Renal pelvis (tissue), 4 donors: ENCODE measurements around the gene ADRA2B. TPM values are rescaled to one million over a fixed set of nuclear protein-coding genes. Genes with fewer than 3 reads are reported as not detected.

Source experiments
- DNase-seq: peaks from one replicate; pipeline ENCODE4 v3.0.0-alpha.2; 2013
- polyA plus RNA-seq, 3 donors: library from polyadenylated mRNA; unstranded; fragments of 120-200 nt; gene quantifications; one replicate each; pipeline ENCODE4 v1.2.1, GENCODE V29; 2013; ENCODE audit not compliant: insufficient read length in 3 of 3

The ADRA2B gene
- polyA plus RNA-seq, 3 donors: 3.9 to 5.9 (median 5.3) TPM

DNA sequence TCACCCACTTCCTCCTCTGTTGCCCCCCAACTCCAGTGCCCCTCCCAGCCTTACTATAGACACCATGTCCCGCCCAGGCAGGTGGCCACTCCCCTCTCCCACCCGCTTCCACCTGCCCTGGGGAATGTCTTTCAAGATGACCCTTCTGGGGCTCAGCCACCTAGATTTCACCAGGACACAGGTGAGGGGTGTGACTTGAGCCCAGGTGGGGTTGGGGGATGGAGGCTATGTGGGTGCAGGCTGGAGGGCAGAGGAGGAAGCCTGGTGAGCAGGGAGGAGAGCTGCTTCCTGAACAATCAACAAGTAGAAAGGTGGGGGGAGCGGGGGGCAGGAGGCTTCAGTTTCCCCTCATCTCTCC is 8.7 kb downstream of the ADRA2B start:
- DNase-seq: no peak

DNA sequence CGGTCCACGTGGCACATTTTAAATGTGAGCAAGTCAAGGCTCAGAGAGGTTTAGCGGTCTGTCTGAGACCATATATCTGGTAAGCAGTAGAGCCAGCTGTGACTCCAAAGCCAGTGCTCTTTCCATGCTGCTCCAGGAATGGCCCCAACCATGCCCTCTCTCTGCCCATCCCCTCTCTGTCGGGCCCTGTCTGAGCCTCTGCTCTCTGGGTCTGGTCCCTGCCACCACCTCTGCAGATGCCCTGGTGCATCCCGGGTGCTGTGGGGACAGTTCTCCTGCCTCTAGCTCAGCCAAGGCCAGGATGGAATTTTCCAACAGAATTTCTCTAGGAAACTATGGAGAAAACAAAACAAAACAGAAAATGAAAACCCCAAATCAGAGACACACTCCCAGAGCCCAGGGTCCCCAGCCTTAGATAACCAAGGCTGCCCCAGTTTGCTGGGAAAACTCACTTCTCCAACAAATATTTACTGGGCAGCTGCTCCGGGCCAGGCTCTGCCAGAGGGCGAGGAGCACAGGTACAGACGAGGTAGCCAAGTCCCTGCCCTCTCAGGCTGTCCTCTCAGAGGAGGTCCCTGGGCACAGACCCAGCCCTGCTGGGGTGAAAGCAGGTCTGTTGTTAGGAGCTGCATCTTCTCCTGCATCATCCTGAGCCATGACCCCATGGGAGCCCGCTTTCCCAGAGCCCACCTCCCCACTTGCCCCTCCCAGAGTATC is 9.2 kb downstream of the ADRA2B start:
- DNase-seq: no peak

- DNase-seq: no peak
Observed at GRCh38 chr2:96105994-96106715, 10.2 kb downstream of the ADRA2B start.

DNA sequence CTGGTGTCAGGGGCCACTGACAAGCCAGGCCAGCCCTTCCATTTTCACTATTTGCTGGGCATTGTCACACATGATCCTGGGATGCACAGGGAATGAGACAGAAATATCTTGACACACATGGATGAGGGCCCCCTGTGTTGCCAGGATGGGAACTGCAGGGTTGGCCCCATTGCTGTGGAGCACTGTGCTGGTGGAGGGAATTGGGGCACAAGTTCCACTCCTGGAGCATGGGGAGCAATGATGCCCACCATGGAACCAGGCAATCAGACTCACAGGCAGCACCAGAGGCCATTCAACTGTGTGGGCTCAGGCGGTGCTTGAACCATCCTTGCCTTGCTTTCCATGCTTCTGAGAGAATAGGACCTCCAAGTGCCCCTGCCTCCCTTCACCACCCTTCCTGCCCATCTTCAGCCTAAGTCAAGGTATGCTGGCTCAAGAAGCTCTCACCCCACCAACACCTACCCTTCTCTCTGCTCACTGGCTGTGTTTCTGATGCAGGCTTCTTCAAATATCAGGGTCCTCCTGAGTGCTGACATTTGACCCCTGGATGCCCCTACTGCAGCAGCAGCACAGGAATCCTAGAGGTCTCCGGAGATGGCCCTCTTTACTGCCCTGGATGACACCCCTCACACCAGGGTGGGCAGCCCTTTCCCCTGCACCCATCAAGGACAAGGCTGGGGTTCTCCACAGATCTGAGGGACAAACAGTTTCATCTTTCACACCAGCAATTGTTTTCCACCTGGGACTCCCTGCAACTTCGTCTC is 11.0 kb downstream of the ADRA2B start:
- no peak for DNase-seq

DNA sequence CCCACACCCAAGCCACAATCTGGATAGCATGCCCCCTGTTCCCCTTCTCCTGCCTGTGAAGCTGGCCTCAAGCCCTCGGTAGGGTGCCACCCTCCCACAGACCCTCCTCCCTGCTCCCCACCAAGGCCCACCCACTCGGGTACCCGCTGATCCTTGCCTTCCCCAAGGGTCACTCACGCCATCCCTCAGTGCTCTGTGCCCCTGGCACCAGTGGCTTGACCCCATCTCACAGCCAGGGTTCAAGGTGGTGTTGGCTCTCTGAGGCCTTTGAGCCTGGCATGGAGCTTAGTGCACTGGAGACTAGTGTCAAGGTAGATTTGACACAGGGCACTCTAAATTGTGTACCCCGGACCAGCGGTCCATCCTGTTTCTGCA is 11.9 kb downstream of the ADRA2B start:
- no peak for DNase-seq

- DNase-seq: no peak
Observed at GRCh38 chr2:96103761-96104486, 12.4 kb downstream of the ADRA2B start.

DNA sequence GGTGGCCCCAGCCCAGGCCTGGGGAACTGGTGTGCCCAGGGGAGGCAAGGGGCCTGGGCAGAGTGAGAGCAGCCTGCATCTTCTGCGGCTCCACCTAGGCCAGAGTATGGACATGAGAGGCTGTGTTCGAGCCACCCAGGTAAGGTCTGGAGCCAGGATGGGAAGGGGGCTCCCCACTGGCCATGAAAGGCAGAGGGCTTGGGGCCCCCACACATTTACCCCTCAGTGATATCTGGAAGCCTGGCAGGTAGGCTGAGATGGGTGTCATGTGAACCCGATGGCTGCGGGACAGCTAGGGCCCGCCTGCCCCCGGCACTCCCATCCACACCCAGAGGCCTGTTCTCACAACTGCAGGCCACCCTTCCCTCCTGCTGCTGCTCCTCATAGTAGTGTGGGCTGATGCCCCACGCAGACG is 13.2 kb downstream of the ADRA2B start:
- DNase-seq: no peak

DNA sequence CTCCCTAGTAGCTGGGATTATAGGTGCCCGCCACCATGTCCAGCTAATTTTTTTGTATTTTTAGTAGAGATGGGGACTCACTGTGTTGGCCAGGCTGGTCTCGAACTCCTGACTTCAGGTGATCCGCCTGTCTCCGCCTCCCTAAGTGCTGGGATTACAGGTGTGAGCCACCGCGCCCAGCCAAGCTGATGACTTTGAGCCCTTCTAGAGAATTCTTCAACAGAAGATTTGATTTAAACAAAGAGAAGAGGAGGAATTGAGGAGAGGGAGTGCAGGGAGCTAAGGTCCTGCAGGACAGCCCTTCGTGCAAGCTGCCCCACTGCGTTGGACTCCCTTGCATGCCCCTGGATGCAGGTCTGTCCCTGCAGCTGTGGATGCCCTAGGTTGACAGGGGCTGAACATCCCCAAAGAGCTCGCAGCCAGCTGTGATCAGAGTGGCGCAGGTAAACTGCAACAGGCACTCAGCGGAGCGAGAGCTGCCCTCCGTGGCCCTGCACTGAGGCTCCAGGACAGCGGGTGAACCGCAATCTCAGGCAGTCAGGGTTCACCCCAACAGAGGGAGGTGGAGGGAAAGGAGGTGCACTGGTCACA is 13.7 kb downstream of the ADRA2B start:
- DNase-seq: no peak

- DNase-seq: no peak
Observed at GRCh38 chr2:96100893-96101304, 15.5 kb downstream of the ADRA2B start.

DNA sequence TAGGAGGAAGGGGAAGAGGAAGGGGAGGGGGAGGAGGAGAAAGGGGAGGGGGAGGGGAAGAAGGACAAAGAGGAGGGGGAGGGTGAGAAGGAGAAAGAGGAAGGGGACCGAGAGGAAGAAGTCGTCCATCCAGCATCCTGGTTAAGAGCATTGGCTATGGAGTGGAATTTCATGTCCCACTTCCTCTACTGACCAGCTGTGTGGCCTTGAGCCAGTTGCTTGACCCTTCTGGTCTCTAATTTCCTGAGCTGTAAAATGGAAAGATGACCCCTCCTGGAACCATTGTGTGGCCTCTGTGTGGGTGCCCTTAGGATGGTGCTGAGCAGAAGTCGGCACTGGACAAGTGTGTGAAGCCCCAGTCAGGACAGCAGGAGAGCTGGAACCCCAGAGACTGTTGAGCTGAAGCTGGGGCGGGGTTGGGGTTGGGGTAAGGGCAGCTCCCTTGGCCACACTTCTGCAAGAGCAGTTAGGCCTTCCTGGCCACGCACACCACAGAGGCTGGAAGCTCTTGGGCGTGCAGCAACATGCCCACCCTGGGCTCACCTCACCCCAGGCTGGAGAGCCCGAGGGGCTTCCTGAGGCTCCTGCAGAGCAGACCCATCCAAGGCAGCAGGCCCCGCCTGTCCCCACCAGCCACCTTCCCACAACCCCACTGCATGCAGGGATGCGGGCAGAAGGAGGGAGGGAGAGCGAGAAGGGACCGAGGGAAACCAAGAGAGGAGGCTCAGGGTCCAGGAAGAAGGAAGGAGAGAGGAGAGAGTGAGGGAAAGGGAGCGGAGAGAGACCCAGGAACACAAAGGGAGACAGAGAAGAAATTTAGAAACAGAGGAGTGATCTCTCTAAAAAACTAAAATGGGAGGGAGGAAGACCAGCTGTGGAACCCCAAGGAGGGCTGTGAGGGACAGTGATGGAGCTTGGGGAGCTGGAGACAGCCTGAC is 16.2 kb downstream of the ADRA2B start:
- DNase-seq: no peak

DNA sequence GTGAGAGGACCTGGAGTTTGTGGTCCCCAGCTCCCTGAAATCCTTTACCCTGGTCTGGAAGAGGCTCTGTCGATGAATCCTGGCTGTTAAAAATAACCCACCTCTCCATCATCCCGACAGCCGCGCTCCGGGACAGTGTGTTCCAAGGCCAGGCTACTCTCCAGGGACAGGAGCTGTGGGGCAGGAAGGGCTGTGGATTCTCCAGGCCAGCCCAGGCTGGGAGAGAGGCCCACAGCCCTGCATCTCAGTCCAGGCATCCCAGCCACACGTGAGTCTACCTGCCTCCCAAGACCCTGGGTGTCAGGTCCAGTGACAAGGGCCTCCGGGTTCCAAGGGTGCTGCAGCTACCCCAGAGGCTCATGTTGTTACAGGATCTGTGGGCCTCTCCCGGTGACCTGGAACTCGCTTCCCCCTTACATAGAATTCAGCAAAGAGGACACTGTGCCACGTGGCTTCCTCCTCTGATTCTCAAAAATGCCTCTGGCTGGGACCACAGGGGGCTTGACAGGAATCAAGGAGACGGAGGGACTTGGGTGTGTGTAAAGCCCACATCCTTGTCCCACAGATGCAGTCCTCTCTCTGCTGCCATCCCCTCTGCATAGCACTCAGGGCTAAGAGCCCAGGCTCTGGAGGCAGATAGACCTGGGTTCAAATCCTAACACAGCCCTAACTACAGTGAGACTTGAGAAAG is 17.3 kb downstream of the ADRA2B start:
- DNase-seq: no peak

GRCh38 chr2:96097951-96098823 is 18.2 kb downstream of the ADRA2B start:
- no peak for DNase-seq

DNA sequence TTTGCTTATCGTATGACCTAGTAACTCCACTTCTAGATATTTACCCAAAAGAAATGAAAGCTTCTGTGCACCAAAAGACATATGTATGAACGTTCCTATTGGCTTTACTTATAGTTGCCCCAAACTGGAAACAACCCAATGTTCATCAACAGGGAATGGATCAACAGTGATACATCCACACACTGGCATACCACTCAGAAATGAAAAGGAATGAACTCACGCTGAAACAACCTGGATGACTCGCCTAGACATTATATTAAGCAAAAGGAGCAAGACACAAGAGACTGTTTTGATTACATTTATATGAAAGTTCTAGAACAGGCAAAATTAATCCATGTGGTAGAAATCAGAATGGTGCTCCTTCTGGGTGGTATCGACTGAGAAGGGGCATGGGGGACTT is 18.9 kb downstream of the ADRA2B start:
- DNase-seq: no peak

- no peak for DNase-seq
Observed at GRCh38 chr2:96095116-96095636, 21.2 kb downstream of the ADRA2B start.

DNA sequence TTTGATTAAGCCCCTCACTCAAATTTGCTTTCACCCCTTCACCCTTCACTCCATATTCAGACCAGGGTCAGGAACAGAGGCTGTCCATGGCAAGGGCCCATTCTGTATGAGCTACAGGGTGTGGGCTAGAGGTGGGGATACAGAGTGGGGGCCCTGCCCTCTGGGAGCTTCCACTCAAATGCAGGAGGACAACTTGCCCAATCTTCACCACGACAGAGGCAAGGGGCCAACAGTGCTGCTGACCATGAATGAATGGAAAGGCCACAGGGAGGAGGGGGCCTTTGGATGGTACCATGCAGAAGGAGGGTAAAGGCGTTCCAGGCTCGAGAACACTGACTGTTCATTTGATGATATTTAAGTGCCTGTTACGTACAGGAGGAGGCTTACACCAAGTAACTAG is 22.8 kb downstream of the ADRA2B start:
- DNase-seq: no peak

DNA sequence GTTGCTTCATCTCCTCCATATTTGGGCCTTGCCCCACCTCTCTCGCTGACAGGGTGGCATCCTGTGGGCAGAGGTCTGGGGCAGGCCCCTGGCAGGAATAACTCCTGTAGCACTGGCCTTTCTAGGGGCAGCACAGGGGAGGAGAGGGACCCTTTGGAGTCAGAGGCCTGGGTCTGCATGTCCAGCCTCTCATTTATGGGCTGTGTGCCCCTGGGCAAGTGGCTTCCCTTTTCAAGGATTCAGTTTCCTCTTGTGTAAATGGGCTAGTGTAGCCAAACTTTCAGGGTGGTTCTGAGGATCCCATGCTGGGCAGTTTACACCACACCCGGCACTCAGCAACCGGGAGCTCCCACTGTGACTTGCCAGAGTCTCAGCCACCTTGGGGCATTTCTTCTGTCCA is 23.4 kb downstream of the ADRA2B start:
- DNase-seq: no peak

DNA sequence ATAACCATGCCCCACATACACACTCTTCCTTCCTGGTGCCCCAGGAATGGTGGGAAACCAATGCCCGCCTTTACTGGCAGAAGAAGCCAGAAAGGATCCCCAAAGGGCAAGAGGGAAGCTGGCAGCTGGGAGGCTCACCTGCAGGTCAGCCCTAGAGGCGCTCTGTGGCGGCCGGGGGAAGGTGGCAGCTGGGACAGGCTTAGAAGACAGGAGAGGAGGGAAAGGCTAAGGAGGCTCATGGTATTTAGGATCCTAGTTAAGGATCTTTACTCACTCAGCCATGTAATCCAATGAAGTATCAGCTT is 23.8 kb downstream of the ADRA2B start:
- no peak for DNase-seq

- DNase-seq: no peak
Observed at GRCh38 chr2:96091711-96092572, 24.4 kb downstream of the ADRA2B start.
